GM18526 (cell line): ENCODE measurements around the gene IL6.

ENCODE experiments used
- POLR2A ChIP-seq: IDR thresholded peaks from 3 replicates; pipeline ENCODE4 v1.6.1; 2011; ENCODE audit not compliant: insufficient read length; ENCODE audit errors: extremely low read depth

The IL6 gene

DNA sequence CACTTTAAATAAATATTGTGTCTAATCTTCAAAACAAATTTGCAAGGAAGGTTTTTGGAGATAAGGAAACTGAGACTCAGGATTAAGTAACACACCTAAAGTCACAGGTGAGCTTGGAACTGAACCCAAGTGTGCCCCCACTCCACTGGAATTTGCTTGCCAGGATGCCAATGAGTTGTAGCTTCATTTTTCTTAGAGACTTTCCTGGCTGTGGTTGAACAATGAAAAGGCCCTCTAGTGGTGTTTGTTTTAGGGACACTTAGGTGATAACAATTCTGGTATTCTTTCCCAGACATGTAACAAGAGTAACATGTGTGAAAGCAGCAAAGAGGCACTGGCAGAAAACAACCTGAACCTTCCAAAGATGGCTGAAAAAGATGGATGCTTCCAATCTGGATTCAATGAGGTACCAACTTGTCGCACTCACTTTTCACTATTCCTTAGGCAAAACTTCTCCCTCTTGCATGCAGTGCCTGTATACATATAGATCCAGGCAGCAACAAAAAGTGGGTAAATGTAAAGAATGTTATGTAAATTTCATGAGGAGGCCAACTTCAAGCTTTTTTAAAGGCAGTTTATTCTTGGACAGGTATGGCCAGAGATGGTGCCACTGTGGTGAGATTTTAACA, 1.5 kb downstream of the IL6 start:
- no peak for TF ChIP-seq POLR2A

DNA sequence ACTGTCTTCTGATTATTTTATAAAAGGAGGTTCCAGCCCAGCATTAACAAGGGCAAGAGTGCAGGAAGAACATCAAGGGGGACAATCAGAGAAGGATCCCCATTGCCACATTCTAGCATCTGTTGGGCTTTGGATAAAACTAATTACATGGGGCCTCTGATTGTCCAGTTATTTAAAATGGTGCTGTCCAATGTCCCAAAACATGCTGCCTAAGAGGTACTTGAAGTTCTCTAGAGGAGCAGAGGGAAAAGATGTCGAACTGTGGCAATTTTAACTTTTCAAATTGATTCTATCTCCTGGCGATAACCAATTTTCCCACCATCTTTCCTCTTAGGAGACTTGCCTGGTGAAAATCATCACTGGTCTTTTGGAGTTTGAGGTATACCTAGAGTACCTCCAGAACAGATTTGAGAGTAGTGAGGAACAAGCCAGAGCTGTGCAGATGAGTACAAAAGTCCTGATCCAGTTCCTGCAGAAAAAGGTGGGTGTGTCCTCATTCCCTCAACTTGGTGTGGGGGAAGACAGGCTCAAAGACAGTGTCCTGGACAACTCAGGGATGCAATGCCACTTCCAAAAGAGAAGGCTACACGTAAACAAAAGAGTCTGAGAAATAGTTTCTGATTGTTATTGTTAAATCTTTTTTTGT, 2.3 kb downstream of the IL6 start:
- TF ChIP-seq POLR2A = no peak

DNA sequence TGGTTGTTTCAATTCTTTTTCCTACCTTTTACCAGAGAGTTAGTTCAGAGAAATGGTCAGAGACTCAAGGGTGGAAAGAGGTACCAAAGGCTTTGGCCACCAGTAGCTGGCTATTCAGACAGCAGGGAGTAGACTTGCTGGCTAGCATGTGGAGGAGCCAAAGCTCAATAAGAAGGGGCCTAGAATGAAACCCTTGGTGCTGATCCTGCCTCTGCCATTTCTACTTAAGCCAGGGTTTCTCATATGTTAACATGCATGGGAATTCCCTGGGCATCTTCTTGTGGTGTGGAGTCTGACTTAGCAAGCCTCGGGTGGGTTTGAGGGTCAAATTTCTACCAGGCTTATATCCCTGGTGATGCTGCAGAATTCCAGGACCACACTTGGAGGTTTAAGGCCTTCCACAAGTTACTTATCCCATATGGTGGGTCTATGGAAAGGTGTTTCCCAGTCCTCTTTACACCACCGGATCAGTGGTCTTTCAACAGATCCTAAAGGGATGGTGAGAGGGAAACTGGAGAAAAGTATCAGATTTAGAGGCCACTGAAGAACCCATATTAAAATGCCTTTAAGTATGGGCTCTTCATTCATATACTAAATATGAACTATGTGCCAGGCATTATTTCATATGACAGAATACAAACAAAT, 3.2 kb downstream of the IL6 start:
- no peak for TF ChIP-seq POLR2A

DNA sequence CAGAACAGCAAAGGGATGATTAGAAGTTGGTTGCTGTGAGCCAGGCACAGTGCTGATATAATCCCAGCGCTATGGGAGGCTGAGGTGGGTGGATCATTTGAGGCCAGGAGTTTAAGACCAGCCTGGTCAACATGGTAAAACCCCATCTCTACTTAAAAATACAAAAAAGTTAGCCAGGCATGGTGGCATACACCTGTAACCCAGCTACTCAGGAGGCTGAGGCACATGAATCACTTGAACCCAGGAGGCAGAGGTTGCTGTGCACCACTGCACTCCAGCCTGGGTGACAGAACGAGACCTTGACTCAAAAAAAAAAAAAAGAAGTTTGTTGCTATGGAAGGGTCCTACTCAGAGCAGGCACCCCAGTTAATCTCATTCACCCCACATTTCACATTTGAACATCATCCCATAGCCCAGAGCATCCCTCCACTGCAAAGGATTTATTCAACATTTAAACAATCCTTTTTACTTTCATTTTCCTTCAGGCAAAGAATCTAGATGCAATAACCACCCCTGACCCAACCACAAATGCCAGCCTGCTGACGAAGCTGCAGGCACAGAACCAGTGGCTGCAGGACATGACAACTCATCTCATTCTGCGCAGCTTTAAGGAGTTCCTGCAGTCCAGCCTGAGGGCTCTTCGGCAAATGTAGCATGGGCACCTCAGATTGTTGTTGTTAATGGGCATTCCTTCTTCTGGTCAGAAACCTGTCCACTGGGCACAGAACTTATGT, 4.1 kb downstream of the IL6 start:
- no peak for TF ChIP-seq POLR2A

DNA sequence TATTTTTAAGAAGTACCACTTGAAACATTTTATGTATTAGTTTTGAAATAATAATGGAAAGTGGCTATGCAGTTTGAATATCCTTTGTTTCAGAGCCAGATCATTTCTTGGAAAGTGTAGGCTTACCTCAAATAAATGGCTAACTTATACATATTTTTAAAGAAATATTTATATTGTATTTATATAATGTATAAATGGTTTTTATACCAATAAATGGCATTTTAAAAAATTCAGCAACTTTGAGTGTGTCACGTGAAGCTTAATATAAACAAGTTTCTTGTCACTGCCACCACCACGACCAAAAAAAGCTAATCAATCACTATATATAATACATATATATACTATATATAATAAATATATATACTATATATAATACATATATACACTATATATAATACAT, 4.8 kb downstream of the IL6 start:
- no peak for TF ChIP-seq POLR2A

DNA sequence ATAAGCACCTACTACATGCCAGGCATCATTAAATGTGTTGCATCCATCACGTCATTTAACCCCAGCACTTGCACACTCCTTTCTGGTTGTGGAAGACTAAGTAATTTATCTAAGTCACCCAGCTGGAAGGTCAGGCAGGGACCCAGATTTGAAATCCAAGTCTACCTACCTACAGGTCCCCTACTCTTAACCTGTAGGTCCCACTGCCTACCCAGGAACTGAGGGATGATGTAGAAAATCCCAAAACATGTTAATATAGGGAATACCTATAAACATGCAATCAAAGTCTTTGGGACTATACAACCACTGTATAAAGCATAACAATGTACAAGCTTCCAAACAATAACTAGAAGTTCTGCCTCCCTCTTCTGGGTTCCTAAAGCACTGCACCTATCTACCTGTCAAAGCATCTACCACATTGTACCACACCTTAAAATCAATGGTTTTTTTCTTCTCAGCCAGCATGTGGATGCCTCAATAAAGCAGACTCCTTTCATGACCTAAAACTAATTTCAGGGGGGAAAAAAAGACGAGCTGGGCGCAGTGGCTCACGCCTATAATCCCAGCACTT, 5.6 kb downstream of the IL6 start:
- no peak for TF ChIP-seq POLR2A

DNA sequence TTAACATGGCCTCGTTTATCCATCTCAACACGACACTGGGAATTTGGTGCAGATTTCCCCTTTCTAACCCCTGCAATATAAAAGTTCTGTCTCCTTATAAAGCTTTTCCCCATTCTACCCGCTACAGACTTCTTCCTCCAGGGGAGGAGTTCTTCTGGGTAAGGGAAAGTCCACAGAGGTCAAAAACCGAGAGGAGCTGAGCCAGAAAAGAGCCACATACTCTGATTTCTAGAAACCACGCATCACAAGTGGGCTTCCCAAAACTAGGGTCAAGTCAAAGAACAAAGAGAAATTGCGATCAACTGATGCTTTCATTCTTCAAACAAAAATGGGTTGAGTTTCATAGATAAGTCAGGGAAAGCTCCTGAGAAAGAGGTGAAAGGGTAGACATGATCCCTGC, 6.8 kb downstream of the IL6 start:
- no peak for TF ChIP-seq POLR2A

DNA sequence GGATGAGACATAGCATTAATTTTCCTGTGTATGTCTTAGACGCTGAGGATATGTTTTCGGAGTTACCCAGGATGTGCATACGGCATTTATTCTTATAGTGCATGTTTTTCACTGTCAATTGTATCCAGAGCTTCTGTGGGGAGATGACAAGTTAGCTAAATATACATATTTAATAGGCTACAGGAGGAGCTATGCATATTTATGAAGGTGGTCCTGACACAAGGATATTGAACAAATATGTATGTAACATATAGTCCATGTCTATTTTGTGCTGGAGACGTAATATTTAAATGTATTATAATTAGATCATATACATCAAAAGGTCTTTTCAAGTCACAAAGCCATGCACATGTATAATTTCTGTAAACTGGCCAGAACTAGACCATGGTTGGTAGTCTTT, 16.0 kb downstream of the IL6 start:
- TF ChIP-seq POLR2A = no peak

DNA sequence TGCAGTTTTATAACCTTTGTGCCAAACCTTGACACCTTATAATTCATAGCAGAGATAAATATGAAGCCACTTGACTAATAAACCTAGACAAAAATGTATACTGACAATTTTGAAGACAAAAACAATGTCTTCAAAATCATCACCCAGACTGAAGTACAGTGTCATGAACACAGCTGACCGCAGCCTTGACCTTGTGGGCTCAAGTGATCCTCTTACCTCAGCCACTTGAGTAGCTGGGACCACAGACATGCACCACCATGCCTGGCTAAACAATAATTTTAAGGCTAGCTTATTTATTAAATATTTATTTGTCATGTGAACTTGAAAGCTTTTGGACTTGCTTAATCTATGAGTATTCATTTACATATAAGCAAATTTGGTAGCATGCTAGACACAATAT, 24.3 kb downstream of the IL6 start:
- TF ChIP-seq POLR2A = no peak

DNA sequence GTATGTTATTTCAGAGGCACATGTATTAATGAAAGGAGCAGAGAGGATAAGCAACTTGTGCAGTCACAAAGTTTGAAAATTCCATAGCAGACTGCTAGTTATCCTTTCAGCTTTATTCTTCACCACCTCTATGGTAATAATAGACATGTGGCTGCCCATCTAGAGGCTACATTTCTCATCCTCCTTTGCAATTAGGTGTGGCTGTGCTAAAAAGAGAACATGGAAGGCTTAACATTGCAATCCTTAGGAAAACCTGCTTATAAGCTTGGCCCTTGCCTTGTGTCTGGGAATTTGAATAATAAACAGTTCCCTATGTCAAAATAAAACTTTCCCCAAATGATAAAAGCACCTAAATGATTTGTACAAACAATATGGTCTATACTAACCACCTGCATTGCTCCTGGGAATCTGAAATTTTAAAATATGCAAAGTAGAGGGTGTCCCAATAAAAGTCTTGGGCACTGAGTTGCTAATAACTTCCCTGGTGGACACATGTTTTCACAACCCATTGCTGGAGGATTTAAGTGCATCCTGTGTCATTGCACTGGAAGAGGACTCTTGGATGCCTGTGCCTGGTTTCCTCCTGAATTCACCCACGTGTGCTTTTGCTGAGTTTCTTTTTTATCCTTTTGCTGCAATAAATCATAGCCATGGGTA, 30.5 kb downstream of the IL6 start:
- no peak for TF ChIP-seq POLR2A

DNA sequence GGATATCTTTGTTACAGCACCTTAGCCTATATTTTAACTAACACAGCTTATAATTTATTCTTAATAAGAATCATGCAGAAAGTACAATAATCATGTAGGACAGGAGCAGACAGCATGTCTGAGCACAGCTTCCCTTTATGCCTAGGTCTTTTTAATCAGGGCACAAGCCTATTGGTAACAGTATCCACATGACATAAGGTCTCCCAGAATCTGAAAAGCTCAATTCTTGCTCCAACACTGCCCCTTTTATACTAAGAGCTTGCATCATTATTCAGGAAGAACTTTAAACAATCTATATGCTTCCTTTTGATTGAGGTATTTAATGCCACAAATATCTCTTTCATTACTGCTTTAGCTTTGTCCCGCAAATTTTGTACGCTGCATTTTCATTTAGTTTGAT, 31.6 kb downstream of the IL6 start:
- no peak for TF ChIP-seq POLR2A

DNA sequence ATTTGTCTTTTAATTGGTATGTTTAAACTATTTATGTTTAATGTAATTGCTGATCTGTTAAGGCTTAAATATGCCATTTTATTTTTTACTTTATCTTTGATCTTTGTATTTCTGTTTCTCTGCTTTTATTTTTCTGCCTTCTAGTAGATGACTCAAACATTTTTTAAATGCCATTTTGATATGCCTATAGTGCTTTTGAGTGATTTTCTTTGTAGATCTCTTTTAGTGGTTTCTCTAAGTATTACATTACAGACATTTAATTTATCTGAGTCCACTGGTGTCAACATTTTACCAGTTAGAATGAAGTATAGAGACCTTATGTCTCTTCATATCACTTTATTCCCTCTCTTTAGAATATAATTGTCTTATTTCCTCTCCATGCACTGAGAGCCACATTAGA, 32.7 kb downstream of the IL6 start:
- no peak for TF ChIP-seq POLR2A

DNA sequence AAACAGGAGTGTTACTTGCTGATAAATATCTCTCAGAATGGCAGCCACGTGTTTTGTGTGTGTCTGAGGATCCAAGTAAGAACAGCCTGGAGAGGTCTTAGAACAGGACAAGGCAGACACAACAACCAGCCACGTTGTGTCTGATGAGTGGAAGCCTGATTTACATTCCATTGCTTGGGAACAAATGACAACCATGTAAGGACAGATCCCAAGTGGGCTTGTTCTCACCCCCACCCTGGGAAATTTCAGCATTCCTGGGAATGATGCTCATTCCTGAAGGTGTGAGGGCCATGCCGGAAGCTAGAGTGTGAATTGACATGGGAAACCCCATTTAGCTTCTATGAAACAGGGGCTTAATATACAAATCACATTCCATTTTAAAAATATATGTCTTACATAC, 35.9 kb downstream of the IL6 start:
- TF ChIP-seq POLR2A = no peak

DNA sequence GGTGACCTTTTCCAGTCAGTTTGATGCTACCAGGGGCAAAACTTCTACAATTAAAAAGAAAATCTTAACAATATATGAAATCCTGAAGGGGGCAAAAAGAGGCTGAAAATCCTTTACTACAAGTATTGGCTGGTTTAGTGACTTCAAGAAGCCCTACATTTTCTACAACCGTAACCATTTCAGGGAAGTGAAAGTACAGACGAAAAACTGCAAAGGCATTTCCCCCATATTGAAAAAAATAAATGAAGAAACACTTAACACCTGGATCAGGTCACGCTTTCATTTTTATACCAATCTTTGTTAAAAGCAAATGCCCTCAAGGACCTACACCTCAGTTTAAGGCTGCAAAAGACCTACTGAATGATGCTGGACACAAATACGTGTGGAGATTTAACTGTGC, 38.6 kb downstream of the IL6 start:
- TF ChIP-seq POLR2A = no peak

DNA sequence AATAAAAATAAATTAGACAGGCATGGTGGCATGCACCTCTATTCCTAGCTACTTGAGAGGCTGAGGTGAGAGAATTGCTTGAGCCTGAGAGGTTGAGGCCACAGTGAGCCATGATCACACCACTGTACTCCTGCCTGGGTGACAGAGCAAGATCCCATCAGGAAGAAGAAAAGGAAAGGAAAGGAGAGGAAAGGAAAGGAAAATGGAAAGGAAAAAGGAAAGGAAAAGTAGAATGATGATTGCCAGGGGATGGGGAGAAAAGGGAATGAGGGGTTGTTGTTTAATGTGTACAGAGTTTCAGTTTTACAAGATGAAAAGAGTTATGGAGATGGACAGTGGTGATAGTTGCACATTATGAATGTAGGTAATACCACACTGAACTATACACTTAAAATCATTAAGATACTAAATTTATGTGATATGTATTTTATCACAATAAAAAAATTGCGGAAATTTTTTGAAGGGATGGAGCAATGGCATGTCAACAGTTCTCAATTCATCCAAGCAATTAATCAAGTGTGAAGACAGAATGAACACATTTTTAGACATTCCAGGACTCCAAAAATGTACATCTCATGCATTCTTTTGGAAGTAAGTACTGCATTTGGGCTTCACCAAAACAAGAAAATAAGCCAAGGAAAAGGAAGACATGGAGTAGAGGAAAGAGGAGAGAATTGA, 44.3 kb downstream of the IL6 start:
- TF ChIP-seq POLR2A = no peak

DNA sequence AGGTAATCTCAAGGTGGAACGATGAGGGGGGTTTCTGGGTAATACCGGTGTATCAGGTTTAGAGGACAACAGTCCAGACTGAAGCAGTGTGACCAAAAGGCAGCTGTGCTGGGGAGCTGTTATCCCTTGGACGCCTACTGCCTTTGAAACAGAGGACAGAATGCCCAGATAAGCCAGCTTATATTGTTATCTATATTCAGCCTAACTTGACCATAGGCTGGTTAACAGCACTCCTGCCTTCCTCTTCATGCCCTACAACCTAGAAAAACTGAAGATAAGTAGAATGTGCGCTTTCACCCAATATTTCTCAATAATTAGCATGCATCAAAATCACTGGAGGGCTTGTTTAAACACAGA, 44.9 kb downstream of the IL6 start:
- no peak for TF ChIP-seq POLR2A
